Measurements from ENCODE around the gene HGD. TPM values are rescaled to one million over a fixed set of nuclear protein-coding genes. Genes with fewer than 3 reads are reported as not detected.

HGD gene
- total and polyA plus RNA-seq, 2 of the 13 experiments (the other 11 are each of a cell fraction or from before 2014, with no cell fraction given) = 265 to 398 TPM

DNA sequence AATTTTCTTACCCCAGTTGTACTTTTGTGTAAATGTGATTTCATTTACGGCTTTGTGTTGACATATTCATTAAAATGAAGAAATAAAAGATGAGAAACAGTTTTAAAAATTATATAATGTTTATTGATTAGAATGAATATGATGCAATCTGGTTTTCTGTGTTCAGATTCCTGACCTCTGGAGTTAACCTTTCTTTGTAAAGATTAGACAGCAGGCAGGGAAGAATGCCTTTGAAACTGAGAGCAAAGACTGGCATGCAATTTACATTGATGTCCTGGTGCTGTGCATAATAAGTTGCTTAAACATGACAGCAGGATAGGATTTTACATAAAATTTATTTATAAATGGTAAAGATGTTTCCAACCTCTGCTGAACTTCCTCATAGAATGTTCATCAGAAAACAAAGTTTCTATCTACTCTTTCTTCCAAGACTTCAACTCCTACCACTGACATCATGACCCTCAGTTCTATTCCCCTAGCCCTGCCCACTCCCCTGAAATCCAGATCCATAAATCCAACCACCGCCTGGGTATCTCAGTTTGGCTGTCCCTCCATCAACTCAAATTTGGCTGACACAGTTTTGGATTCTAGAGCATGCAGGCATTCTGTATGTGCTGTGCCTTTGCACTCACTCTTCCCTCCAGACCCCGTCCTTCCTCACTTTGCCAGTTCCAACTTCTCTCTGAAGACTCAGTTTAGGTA is 1.7 kb downstream of the HGD start (continued):
- peak; percentile 53; the same call in 1 of the 2 replicates for TF ChIP-seq FOXJ3 (CRISPR knock-in tag; IDR thresholded peaks at IDR 0.05; ENCODE audit: borderline replicate concordance)
- peak; percentile 93 for TF ChIP-seq SAP130 (CRISPR knock-in tag; IDR thresholded peaks at IDR 0.05; ENCODE audit: low read depth)
- TF ChIP-seq HNF4A (CRISPR knock-in tag; IDR thresholded peaks at IDR 0.05) = peak; percentile 73
- peak; percentile 96 for TF ChIP-seq NR2F2 (IDR thresholded peaks at IDR 0.05; ENCODE audit: borderline replicate concordance, low read depth)
- TF ChIP-seq TCF7L2 (IDR thresholded peaks at IDR 0.05; ENCODE audit: low read depth, low read length) = peak; percentile 47
- TF ChIP-seq NR2F1 (CRISPR knock-in tag; IDR thresholded peaks at IDR 0.05) = peak; percentile 91 to 98
- TF ChIP-seq, protein P1, sequence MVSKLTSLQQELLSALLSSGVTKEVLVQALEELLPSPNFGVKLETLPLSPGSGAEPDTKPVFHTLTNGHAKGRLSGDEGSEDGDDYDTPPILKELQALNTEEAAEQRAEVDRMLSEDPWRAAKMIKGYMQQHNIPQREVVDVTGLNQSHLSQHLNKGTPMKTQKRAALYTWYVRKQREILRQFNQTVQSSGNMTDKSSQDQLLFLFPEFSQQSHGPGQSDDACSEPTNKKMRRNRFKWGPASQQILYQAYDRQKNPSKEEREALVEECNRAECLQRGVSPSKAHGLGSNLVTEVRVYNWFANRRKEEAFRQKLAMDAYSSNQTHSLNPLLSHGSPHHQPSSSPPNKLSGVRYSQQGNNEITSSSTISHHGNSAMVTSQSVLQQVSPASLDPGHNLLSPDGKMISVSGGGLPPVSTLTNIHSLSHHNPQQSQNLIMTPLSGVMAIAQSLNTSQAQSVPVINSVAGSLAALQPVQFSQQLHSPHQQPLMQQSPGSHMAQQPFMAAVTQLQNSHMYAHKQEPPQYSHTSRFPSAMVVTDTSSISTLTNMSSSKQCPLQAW (CRISPR knock-in tag; IDR thresholded peaks at IDR 0.05) = no peak
- TF ChIP-seq NCOA2 (CRISPR knock-in tag; IDR thresholded peaks at IDR 0.05) = peak; percentile 76
- TF ChIP-seq, protein P2, sequence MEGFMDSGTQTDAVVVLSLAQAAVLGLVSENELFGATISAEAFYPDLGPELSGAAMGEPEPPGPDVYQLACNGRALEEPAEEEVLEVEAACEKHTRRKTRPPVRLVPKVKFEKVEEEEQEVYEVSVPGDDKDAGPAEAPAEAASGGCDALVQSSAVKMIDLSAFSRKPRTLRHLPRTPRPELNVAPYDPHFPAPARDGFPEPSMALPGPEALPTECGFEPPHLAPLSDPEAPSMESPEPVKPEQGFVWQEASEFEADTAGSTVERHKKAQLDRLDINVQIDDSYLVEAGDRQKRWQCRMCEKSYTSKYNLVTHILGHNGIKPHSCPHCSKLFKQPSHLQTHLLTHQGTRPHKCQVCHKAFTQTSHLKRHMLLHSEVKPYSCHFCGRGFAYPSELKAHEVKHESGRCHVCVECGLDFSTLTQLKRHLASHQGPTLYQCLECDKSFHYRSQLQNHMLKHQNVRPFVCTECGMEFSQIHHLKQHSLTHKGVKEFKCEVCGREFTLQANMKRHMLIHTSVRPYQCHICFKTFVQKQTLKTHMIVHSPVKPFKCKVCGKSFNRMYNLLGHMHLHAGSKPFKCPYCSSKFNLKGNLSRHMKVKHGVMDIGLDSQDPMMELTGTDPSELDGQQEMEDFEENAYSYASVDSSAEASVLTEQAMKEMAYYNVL (CRISPR knock-in tag; IDR thresholded peaks at IDR 0.05; ENCODE audit: borderline replicate concordance) = 0 out of 2 replicates have a peak, but pooled peaks have one; percentile 18
- peak; percentile 88; the same call in 1 of the 2 replicates for TF ChIP-seq NCOR1 (IDR thresholded peaks at IDR 0.05; ENCODE audit: borderline replicate concordance, low read length)
- TF ChIP-seq ZNF33B (CRISPR knock-in tag; IDR thresholded peaks at IDR 0.05) = no peak
- TF ChIP-seq RARA (CRISPR knock-in tag; IDR thresholded peaks at IDR 0.05) = peak; percentile 91
- TF ChIP-seq ELF3 (CRISPR knock-in tag; IDR thresholded peaks at IDR 0.05) = peak; percentile 49; the same call in 1 of the 2 replicates
- TF ChIP-seq MTA1 (CRISPR knock-in tag; IDR thresholded peaks at IDR 0.05; ENCODE audit: borderline replicate concordance) = no peak
- TF ChIP-seq, protein P3, sequence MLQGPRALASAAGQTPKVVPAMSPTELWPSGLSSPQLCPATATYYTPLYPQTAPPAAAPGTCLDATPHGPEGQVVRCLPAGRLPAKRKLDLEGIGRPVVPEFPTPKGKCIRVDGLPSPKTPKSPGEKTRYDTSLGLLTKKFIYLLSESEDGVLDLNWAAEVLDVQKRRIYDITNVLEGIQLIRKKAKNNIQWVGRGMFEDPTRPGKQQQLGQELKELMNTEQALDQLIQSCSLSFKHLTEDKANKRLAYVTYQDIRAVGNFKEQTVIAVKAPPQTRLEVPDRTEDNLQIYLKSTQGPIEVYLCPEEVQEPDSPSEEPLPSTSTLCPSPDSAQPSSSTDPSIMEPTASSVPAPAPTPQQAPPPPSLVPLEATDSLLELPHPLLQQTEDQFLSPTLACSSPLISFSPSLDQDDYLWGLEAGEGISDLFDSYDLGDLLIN (CRISPR knock-in tag; IDR thresholded peaks at IDR 0.05; ENCODE audit: borderline replicate concordance) = no peak
- TF ChIP-seq ZNF678 (CRISPR knock-in tag; IDR thresholded peaks at IDR 0.05) = no peak
- peak; percentile 71 for TF ChIP-seq RBFOX2 (IDR thresholded peaks at IDR 0.05; ENCODE audit: low read depth, low read length)
- TF ChIP-seq, protein P4, sequence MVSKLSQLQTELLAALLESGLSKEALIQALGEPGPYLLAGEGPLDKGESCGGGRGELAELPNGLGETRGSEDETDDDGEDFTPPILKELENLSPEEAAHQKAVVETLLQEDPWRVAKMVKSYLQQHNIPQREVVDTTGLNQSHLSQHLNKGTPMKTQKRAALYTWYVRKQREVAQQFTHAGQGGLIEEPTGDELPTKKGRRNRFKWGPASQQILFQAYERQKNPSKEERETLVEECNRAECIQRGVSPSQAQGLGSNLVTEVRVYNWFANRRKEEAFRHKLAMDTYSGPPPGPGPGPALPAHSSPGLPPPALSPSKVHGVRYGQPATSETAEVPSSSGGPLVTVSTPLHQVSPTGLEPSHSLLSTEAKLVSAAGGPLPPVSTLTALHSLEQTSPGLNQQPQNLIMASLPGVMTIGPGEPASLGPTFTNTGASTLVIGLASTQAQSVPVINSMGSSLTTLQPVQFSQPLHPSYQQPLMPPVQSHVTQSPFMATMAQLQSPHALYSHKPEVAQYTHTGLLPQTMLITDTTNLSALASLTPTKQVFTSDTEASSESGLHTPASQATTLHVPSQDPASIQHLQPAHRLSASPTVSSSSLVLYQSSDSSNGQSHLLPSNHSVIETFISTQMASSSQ (IDR thresholded peaks at IDR 0.05; ENCODE audit: low read depth) = peak; percentile 77
- TF ChIP-seq, protein P4 (CRISPR knock-in tag; IDR thresholded peaks at IDR 0.05; ENCODE audit: borderline replicate concordance) = no peak; the same call in 1 of the 2 replicates
- 0 out of 2 replicates have a peak, but pooled peaks have one; percentile 59 for TF ChIP-seq MIER3 (CRISPR knock-in tag; IDR thresholded peaks at IDR 0.05; ENCODE audit: borderline replicate concordance)
- peak; percentile 83; the same call in 1 of the 2 replicates for TF ChIP-seq RXRB (CRISPR knock-in tag; IDR thresholded peaks at IDR 0.05; ENCODE audit: borderline replicate concordance)

All from HepG2 (cell line).